ENCODE data around the gene KRTAP9-6.

GRCh38 chr17:41307647-41308046 is 42.5 kb downstream of the KRTAP9-6 start:
- TF ChIP-seq POLR2A (IDR thresholded peaks at IDR 0.05) (no peak), CTCF (IDR thresholded peaks at IDR 0.05) (no peak)

Data from thyroid gland (tissue), 4 donors.